ENCODE measurements around the gene RPTN.

- no peak for TF ChIP-seq CTCF (IDR thresholded peaks at IDR 0.05)
- no peak for TF ChIP-seq POLR2A (IDR thresholded peaks at IDR 0.05)
These were observed 33.1 kb downstream of the RPTN start for GRCh38 chr1:152125834-152126443.

Measured in esophagus squamous epithelium (tissue), 4 donors.